PFSK-1 (cell line): ENCODE measurements around the gene STAP2.

Experiments
- FOXP2 ChIP-seq: optimal IDR thresholded peaks from 2 replicates; pipeline ENCODE3; 2011; ENCODE audit warnings: borderline replicate concordance, control low read depth, inconsistent platforms; ENCODE audit not compliant: insufficient read depth; ENCODE audit errors: extremely low read length, extremely low read depth
- POLR2AphosphoS5 ChIP-seq: IDR thresholded peaks from 2 replicates; pipeline ENCODE4 v1.6.1; 2012; ENCODE audit warnings: low read depth, mild to moderate bottlenecking, control low read depth, low read length, moderate library complexity
- REST ChIP-seq, 2 experiments: IDR thresholded peaks; 2 replicates each; pipeline versions ENCODE4 v1.6.1 to v1.8.0; 2011 to 2012; ENCODE audit warnings: low read depth in 2 of 2, low read length in 2 of 2, control low read depth in 1 of 2, inconsistent platforms in 1 of 2, mild to moderate bottlenecking in 1 of 2, moderate library complexity in 1 of 2; ENCODE audit not compliant: insufficient read depth in 1 of 2
- SIN3A ChIP-seq: IDR thresholded peaks from 2 replicates; pipeline ENCODE4 v1.6.1; 2012; ENCODE audit warnings: mild to moderate bottlenecking, low read length, moderate library complexity, borderline replicate concordance; ENCODE audit not compliant: insufficient read depth
- TAF1 ChIP-seq: IDR thresholded peaks from 2 replicates; pipeline ENCODE4 v1.6.1; 2012; ENCODE audit warnings: low read length, control low read depth, borderline replicate concordance; ENCODE audit not compliant: insufficient read depth

Gene STAP2

GRCh38 chr19:4367336-4367723 lies 28.7 kb upstream of the STAP2 start:
- TF ChIP-seq SIN3A (no peak), POLR2AphosphoS5 (no peak), TAF1 (no peak), REST (IDR thresholded peaks at IDR 0.05; ENCODE audit: insufficient read depth in 1 of 2, low read depth in 2 of 2, low read length in 2 of 2) (no peak), FOXP2 (no peak)

- TF ChIP-seq POLR2AphosphoS5 = no peak
- no peak for TF ChIP-seq REST (IDR thresholded peaks at IDR 0.05; ENCODE audit: insufficient read depth in 1 of 2, low read depth in 2 of 2, low read length in 2 of 2)
- no peak for TF ChIP-seq FOXP2
- TF ChIP-seq SIN3A = no peak
- no peak for TF ChIP-seq TAF1
These were observed 28.2 kb upstream of the STAP2 start for GRCh38 chr19:4366666-4367335.

- no peak for TF ChIP-seq TAF1
- no peak for TF ChIP-seq REST (IDR thresholded peaks at IDR 0.05; ENCODE audit: insufficient read depth in 1 of 2, low read depth in 2 of 2, low read length in 2 of 2)
- TF ChIP-seq SIN3A = no peak
- no peak for TF ChIP-seq FOXP2
- no peak for TF ChIP-seq POLR2AphosphoS5
These were observed 27.4 kb upstream of the STAP2 start for GRCh38 chr19:4365791-4366665.

GRCh38 chr19:4365341-4365740 lies 26.7 kb upstream of the STAP2 start:
- TF ChIP-seq REST (IDR thresholded peaks at IDR 0.05; ENCODE audit: insufficient read depth in 1 of 2, low read depth in 2 of 2, low read length in 2 of 2) (no peak), FOXP2 (no peak), POLR2AphosphoS5 (no peak; the same call in 1 of the 2 replicates), SIN3A (no peak), TAF1 (no peak)
